Measurements from ENCODE around the gene ADK. TPM values are rescaled to one million over a fixed set of nuclear protein-coding genes. Genes with fewer than 3 reads are reported as not detected.
"Not testable (repeated sequence)": the region's sequence is repeated elsewhere in the genome, so short reads cannot be mapped to it uniquely, and the experiment has no call there.

Gene ADK
- polyA plus RNA-seq, 1 experiment: 19.4 TPM

DNA sequence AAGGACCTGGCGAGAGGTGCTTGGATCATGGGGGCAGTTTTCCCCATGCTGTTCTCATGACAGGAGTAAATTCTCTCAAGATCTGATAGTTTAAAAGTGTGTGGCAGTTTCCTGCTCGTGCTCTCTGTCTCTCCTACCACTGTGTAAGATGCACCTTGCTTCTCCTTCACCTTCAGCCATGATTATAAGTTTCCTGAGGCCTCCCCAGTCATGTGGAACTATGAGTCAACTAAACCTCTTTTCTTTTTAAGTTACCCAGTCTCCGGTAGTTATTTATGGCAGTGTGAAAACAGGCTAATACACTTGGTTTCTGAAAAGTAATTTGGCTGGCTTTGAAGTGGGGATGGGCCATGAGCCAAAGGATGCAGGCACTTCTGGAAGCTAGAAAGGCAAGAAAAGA, 407.4 kb downstream of the ADK start:
- TF ChIP-seq, protein P1, sequence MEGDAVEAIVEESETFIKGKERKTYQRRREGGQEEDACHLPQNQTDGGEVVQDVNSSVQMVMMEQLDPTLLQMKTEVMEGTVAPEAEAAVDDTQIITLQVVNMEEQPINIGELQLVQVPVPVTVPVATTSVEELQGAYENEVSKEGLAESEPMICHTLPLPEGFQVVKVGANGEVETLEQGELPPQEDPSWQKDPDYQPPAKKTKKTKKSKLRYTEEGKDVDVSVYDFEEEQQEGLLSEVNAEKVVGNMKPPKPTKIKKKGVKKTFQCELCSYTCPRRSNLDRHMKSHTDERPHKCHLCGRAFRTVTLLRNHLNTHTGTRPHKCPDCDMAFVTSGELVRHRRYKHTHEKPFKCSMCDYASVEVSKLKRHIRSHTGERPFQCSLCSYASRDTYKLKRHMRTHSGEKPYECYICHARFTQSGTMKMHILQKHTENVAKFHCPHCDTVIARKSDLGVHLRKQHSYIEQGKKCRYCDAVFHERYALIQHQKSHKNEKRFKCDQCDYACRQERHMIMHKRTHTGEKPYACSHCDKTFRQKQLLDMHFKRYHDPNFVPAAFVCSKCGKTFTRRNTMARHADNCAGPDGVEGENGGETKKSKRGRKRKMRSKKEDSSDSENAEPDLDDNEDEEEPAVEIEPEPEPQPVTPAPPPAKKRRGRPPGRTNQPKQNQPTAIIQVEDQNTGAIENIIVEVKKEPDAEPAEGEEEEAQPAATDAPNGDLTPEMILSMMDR (IDR thresholded peaks at IDR 0.05; ENCODE audit: insufficient read depth, low read depth, low read length): no peak
- Histone ChIP-seq H3K36me3 (ENCODE audit: control insufficient read depth, insufficient read depth, low read length) (no peaks in the 10 kb centered on the region), H3K4me3 (ENCODE audit: low read depth, low read length) (no peak overlapping the region), H3K27me3 (ENCODE audit: control insufficient read depth, insufficient read depth, low read length) (no peaks in the 10 kb centered on the region)
- ChIA-PET CTCF (interaction anchor here (1.9 kb wide), 1 partner anchor 45 kb away, joined by 4 read pairs; no protein-coding TSS in a partner anchor), POLR2A (no interaction called here)
- no peak for DNase-seq (ENCODE audit: low read depth)

DNA sequence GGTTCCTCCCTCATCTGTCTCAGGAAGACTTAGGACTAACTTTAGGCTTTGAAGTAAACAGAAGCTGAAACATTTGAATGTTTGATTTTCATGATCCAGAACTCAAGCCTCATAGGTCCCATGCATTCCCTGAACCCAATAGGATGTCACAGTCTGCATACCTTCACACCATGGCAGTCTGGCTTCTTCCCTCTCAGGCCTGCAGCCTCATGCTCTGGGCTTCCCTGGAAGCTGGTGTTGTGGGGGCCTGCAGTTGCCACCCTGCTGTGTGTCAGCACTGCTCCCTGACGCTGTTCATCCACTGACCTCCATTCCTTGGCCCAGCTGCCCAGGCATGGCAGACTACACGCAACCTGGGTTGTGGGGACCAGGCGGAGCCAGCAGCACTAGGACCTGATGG, 407.9 kb downstream of the ADK start:
- Histone ChIP-seq H3K4me3 (ENCODE audit: low read depth, low read length) (no peak overlapping the region), H3K27me3 (ENCODE audit: control insufficient read depth, insufficient read depth, low read length) (no peaks in the 10 kb centered on the region), H3K36me3 (ENCODE audit: control insufficient read depth, insufficient read depth, low read length) (no peaks in the 10 kb centered on the region)
- no peak for DNase-seq (ENCODE audit: low read depth)
- CTCF ChIA-PET: interaction anchor here (0.6 to 1.9 kb wide), 3 partner anchors 9 to 789 kb away, joined by 3 to 4 read pairs (median 3); no protein-coding TSS in a partner anchor
- TF ChIP-seq, protein P1 (IDR thresholded peaks at IDR 0.05; ENCODE audit: insufficient read depth, low read depth, low read length): no peak
- POLR2A ChIA-PET: no interaction called here

DNA sequence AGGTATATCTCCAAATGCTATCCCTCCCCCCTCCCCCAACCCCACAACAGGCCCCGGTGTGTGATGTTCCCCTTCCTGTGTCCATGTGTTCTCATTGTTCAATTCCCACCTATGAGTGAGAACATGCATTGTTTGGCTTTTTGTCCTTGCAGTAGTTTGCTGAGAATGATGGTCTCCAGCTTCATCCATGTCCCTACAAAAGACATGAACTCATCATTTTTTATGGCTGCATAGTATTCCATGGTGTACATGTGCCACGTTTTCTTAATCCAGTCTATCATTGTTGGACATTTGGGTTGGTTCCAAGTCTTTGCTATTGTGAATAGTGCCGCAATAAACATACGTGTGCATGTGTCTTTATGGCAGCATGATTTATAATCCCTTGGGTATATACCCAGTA, 417.9 kb downstream of the ADK start:
- H3K36me3 ChIP-seq (ENCODE audit: control insufficient read depth, insufficient read depth, low read length); H3K4me3 ChIP-seq (ENCODE audit: low read depth, low read length); DNase-seq (ENCODE audit: low read depth); CTCF ChIA-PET; H3K27me3 ChIP-seq (ENCODE audit: control insufficient read depth, insufficient read depth, low read length); POLR2A ChIA-PET: not testable (repeated sequence)

DNA sequence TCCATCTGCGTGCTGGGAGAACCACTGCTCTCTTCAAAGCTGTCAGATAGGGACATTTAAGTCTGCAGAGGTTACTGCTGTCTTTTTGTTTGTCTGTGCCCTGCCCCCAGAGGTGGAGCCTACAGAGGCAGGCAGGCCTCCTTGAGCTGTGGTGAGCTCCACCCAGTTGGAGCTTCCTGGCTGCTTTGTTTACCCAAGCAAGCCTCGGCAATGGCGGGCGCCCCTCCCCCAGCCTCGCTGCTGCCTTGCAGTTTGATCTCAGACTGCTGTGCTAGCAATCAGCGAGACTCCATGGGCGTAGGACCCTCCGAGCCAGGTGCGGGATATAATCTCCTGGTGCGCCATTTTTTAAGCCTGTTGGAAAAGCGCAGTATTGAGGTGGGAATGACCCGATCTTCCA, 422.5 kb downstream of the ADK start:
- POLR2A ChIA-PET; DNase-seq (ENCODE audit: low read depth); CTCF ChIA-PET; H3K36me3 ChIP-seq (ENCODE audit: control insufficient read depth, insufficient read depth, low read length); H3K27me3 ChIP-seq (ENCODE audit: control insufficient read depth, insufficient read depth, low read length); H3K4me3 ChIP-seq (ENCODE audit: low read depth, low read length): not testable (repeated sequence)

DNA sequence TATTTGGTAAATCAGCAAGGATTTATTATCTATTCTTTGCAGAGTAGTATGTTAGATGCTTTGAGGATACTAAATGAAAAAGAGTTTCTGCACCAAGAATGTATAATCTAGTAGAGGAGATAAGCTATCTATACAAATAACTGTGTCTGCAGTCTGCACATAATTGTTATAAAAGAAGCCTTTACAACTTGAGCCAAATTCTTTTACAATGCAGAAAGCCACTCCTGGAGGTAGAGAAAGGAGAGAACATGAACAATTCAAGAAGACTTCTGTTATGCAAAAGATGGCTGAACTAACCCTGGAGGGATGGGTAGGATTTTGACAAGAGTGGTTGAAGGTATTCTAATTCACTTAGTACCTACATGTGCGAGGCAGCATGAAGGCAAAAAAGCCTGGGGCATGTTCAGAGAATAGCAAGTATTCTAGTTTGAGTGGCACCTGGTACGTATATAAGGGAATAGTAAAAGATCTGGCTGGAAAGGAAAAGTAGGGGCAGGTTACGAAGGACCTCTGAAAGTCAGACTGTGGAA, 424.2 kb downstream of the ADK start:
- Histone ChIP-seq H3K27me3 (ENCODE audit: control insufficient read depth, insufficient read depth, low read length) (no peaks in the 10 kb centered on the region), H3K4me3 (ENCODE audit: low read depth, low read length) (no peak overlapping the region), H3K36me3 (ENCODE audit: control insufficient read depth, insufficient read depth, low read length) (no peaks in the 10 kb centered on the region)
- DNase-seq (ENCODE audit: low read depth): no peak
- CTCF ChIA-PET: interaction anchor here (0.8 kb wide), 1 partner anchor 13 kb away, joined by 4 read pairs; no protein-coding TSS in a partner anchor
- TF ChIP-seq, protein P1 (IDR thresholded peaks at IDR 0.05; ENCODE audit: insufficient read depth, low read depth, low read length): no peak
- POLR2A ChIA-PET: no interaction called here

DNA sequence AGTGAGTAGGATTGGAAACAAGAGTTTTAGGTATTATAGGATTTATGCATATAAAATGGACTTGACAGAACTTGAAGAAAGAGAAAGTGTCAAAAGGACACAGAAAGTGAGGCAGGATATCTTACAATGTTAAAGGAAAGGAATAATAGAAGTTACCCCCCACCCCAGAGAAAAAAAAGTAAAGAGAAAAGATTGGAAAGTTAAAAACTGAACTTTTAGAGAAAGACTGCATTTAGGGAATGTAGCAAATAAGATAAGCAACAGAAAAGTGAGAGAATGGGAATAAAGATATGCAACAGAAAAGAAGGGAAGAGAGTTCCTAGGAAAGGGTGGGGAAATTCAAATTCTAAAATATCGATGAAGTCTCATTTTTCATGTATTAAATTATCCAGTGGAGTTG, 424.9 kb downstream of the ADK start:
- DNase-seq (ENCODE audit: low read depth): no peak
- Histone ChIP-seq H3K36me3 (ENCODE audit: control insufficient read depth, insufficient read depth, low read length) (no peaks in the 10 kb centered on the region), H3K4me3 (ENCODE audit: low read depth, low read length) (no peak overlapping the region), H3K27me3 (ENCODE audit: control insufficient read depth, insufficient read depth, low read length) (no peaks in the 10 kb centered on the region)
- TF ChIP-seq, protein P1 (IDR thresholded peaks at IDR 0.05; ENCODE audit: insufficient read depth, low read depth, low read length): no peak
- POLR2A ChIA-PET: no interaction called here
- CTCF ChIA-PET: no interaction called here

Measured in BJ (cell line).